ENCODE results near the gene NOBOX. TPM values are rescaled to one million over a fixed set of nuclear protein-coding genes. Genes with fewer than 3 reads are reported as not detected.

Gene NOBOX
- total RNA-seq, 4 donors from 2014 or later: not detected

- H3K9me3 ChIP-seq: no peaks in the 10 kb centered on the region
- H3K27me3 ChIP-seq: no peaks in the 10 kb centered on the region
- no peaks in the 10 kb centered on the region for H3K36me3 ChIP-seq
- H3K4me3 ChIP-seq: no peak overlapping the region
- no peak for DNase-seq (ENCODE audit: low spot score in 2 of 2)
- H3K27ac ChIP-seq: peak overlapping the region; percentile 41
- TF ChIP-seq POLR2AphosphoS5 (IDR thresholded peaks at IDR 0.05): no peak
- no peak for TF ChIP-seq CTCF (IDR thresholded peaks at IDR 0.05)
- TF ChIP-seq EP300 (IDR thresholded peaks at IDR 0.05): no peak
- peaks cover 4% of the 10 kb centered on the region for H3K4me1 ChIP-seq
Measured at GRCh38 chr7:144415858-144416257, 12.4 kb upstream of the NOBOX start.

- no peak for TF ChIP-seq EP300 (IDR thresholded peaks at IDR 0.05)
- Histone ChIP-seq H3K27ac (no peak overlapping the region), H3K4me3 (no peak overlapping the region), H3K27me3 (no peaks in the 10 kb centered on the region), H3K4me1 (peaks cover 14% of the 10 kb centered on the region), H3K9me3 (no peaks in the 10 kb centered on the region), H3K36me3 (no peaks in the 10 kb centered on the region)
- 72% methylated on average over 3 of the region's 3 CpGs for WGBS
- DNase-seq (ENCODE audit: low spot score in 2 of 2): no peak
Measured at GRCh38 chr7:144414815-144415214, 11.3 kb upstream of the NOBOX start.

GRCh38 chr7:144410441-144410840, 6.9 kb upstream of the NOBOX start:
- H3K4me3 ChIP-seq: no peak overlapping the region
- H3K4me1 ChIP-seq: peaks cover 36% of the 10 kb centered on the region
- H3K9me3 ChIP-seq: no peaks in the 10 kb centered on the region
- H3K27ac ChIP-seq: peak overlapping the region; percentile 55
- H3K36me3 ChIP-seq: no peaks in the 10 kb centered on the region
- TF ChIP-seq POLR2AphosphoS5 (IDR thresholded peaks at IDR 0.05) (no peak), EP300 (IDR thresholded peaks at IDR 0.05) (no peak), POLR2A (IDR thresholded peaks at IDR 0.05) (no peak), CTCF (IDR thresholded peaks at IDR 0.05) (no peak)
- no peaks in the 10 kb centered on the region for H3K27me3 ChIP-seq
- no peak for DNase-seq (ENCODE audit: low spot score in 2 of 2)
- 4% methylated on average over 4 of the region's 4 CpGs for WGBS

- TF ChIP-seq CTCF (IDR thresholded peaks at IDR 0.05) (no peak), POLR2A (IDR thresholded peaks at IDR 0.05) (no peak), POLR2AphosphoS5 (IDR thresholded peaks at IDR 0.05) (no peak), EP300 (IDR thresholded peaks at IDR 0.05) (no peak)
- no peak for DNase-seq (ENCODE audit: low spot score in 2 of 2)
- H3K27ac ChIP-seq: peak overlapping the region; percentile 83
- H3K4me3 ChIP-seq: peak overlapping the region; percentile 23
- no peaks in the 10 kb centered on the region for H3K36me3 ChIP-seq
- 38% methylated on average over 3 of the region's 3 CpGs for WGBS
- peaks cover 36% of the 10 kb centered on the region for H3K4me1 ChIP-seq
- H3K9me3 ChIP-seq: no peaks in the 10 kb centered on the region
- H3K27me3 ChIP-seq: no peaks in the 10 kb centered on the region
Measured at GRCh38 chr7:144408121-144408520, 4.6 kb upstream of the NOBOX start.

GRCh38 chr7:144407266-144407931, 3.9 kb upstream of the NOBOX start:
- Histone ChIP-seq H3K4me1 (peaks cover 36% of the 10 kb centered on the region), H3K27ac (peak overlapping the region; percentile 83), H3K4me3 (peak overlapping the region; percentile 23), H3K9me3 (no peaks in the 10 kb centered on the region), H3K27me3 (no peaks in the 10 kb centered on the region), H3K36me3 (no peaks in the 10 kb centered on the region)
- no peak for DNase-seq (ENCODE audit: low spot score in 2 of 2)
- TF ChIP-seq POLR2AphosphoS5 (IDR thresholded peaks at IDR 0.05) (peak in 1 of 3 donors; percentile 9), EP300 (IDR thresholded peaks at IDR 0.05) (no peak)
- 34% methylated on average over 12 of the region's 12 CpGs for WGBS

GRCh38 chr7:144404946-144405345, 1.5 kb upstream of the NOBOX start:
- Histone ChIP-seq H3K27me3 (no peaks in the 10 kb centered on the region), H3K27ac (no peak overlapping the region), H3K9me3 (no peaks in the 10 kb centered on the region), H3K4me1 (peaks cover 28% of the 10 kb centered on the region), H3K4me3 (no peak overlapping the region), H3K36me3 (no peaks in the 10 kb centered on the region)
- WGBS: 82% methylated on average over 4 of the region's 4 CpGs
- TF ChIP-seq EP300 (IDR thresholded peaks at IDR 0.05) (no peak), POLR2AphosphoS5 (IDR thresholded peaks at IDR 0.05) (no peak), CTCF (IDR thresholded peaks at IDR 0.05) (no peak), POLR2A (IDR thresholded peaks at IDR 0.05) (no peak)
- DNase-seq (ENCODE audit: low spot score in 2 of 2): no peak

Measured in suprapubic skin (tissue), 4 donors.